H1 (cell line): ENCODE measurements around the gene ABCA13. TPM values are rescaled to one million over a fixed set of nuclear protein-coding genes. Genes with fewer than 3 reads are reported as not detected.

Source experiments
- CTCF ChIA-PET: fragments of 300-600 bp; sonication (Branson Sonifier 250); formaldehyde crosslinking; loops from one replicate; lab custom pipeline; 2021; ENCODE audit not compliant: partially characterized antibody; lab: Charles Lee
- POLR2A ChIA-PET: fragments of 300-600 bp; sonication (Branson Sonifier 250); formaldehyde crosslinking; loops from one replicate; lab custom pipeline; 2021; ENCODE audit warnings: inconsistent platforms; ENCODE audit not compliant: partially characterized antibody; lab: Charles Lee
- DNase-seq, 2 experiments: peaks; one replicate each; pipeline versions ENCODE4 v3.0.0 to v3.0.0-alpha.2; 2010 to 2022; ENCODE audit warnings: low spot score in 2 of 2, low read depth in 1 of 2, mixed read lengths in 1 of 2
- FAIRE-seq: peaks from 2 replicates; lab custom pipeline; 2011; peaks lifted over from hg19 to GRCh38; lab: Jason Lieb, UNC
- H2AFZ ChIP-seq: 2 replicates; pipeline ENCODE4 v1.8.1; 2012; ENCODE audit warnings: low read length, inconsistent platforms
- H2AK5ac ChIP-seq: 2 replicates; pipeline ENCODE4 v1.6.1; 2013; ENCODE audit warnings: low read depth, low read length
- H2BK120ac ChIP-seq: replicated peaks from 2 replicates; pipeline ENCODE3; 2013; ENCODE audit warnings: low read depth, low read length, inconsistent platforms
- H2BK12ac ChIP-seq: 2 replicates; pipeline ENCODE4 v1.6.1; 2013; ENCODE audit warnings: low read depth, low read length
- H2BK15ac ChIP-seq: 2 replicates; pipeline ENCODE4 v1.6.1; 2013; ENCODE audit warnings: low read length
- H2BK20ac ChIP-seq: 2 replicates; pipeline ENCODE4 v1.6.1; 2013; ENCODE audit warnings: low read length
- H2BK5ac ChIP-seq: 2 replicates; pipeline ENCODE4 v1.6.1; 2013; ENCODE audit warnings: low read depth, low read length
- H3K14ac ChIP-seq: 2 replicates; pipeline ENCODE4 v1.6.1; 2013; ENCODE audit warnings: inconsistent platforms; ENCODE audit not compliant: insufficient read length
- H3K18ac ChIP-seq: 2 replicates; pipeline ENCODE4 v1.6.1; 2013; ENCODE audit warnings: low read length; ENCODE audit errors: extremely low read depth
- H3K23ac ChIP-seq: 2 replicates; pipeline ENCODE4 v1.6.1; 2013; ENCODE audit warnings: inconsistent platforms; ENCODE audit not compliant: insufficient read length
- H3K23me2 ChIP-seq: 2 replicates; pipeline ENCODE4 v1.6.1; 2013; ENCODE audit warnings: low read depth, low read length
- H3K27ac ChIP-seq: 2 replicates; pipeline ENCODE4 v1.6.1; 2011; ENCODE audit warnings: low read depth, low read length, inconsistent platforms
- H3K27me3 ChIP-seq, 4 experiments: replicated peaks in 1 of 4; 1 replicate in 1 of 4; 2 replicates in 3 of 4; pipeline versions ENCODE4 v1.6.1 to v1.8.1; 2011 to 2013; ENCODE audit warnings: low read length in 3 of 4, mild to moderate bottlenecking in 3 of 4, inconsistent platforms in 2 of 4, mixed read lengths in 2 of 4, moderate library complexity in 1 of 4; ENCODE audit not compliant: control insufficient read depth in 3 of 4, insufficient read depth in 3 of 4; ENCODE audit errors: extremely low read depth in 1 of 4
- H3K36me3 ChIP-seq, 4 experiments: 2 replicates each; pipeline versions ENCODE4 v1.6.1 to v1.8.1; 2011 to 2013; ENCODE audit warnings: mild to moderate bottlenecking in 4 of 4, low read length in 3 of 4, moderate library complexity in 2 of 4, control low read depth in 1 of 4, inconsistent platforms in 1 of 4; ENCODE audit not compliant: insufficient read depth in 4 of 4, control insufficient read depth in 2 of 4
- H3K4ac ChIP-seq: replicated peaks from 2 replicates; pipeline ENCODE3; 2013; ENCODE audit warnings: low read length, low read depth, mixed read lengths, inconsistent platforms; ENCODE audit not compliant: insufficient read length
- H3K4me1 ChIP-seq, 4 experiments: replicated peaks in 1 of 4; 1 replicate in 1 of 4; 2 replicates in 3 of 4; pipeline versions ENCODE4 v1.6.1 to v1.8.1; 2011 to 2013; ENCODE audit warnings: low read length in 3 of 4, inconsistent platforms in 2 of 4, mixed read lengths in 1 of 4; ENCODE audit not compliant: insufficient read depth in 4 of 4, control insufficient read depth in 3 of 4
- H3K4me2 ChIP-seq, 2 experiments: 2 replicates each; pipeline versions ENCODE4 v1.6.1 to v1.8.1; 2011 to 2013; ENCODE audit warnings: low read depth in 2 of 2, low read length in 2 of 2, control low read depth in 1 of 2, inconsistent platforms in 1 of 2, mild to moderate bottlenecking in 1 of 2; ENCODE audit not compliant: insufficient read depth in 1 of 2
- H3K4me3 ChIP-seq, 4 experiments: fragments of 200-600, 300-600 bp in 1 of 4; sonication (generic), shearing (Covaris generic), sonication (Bioruptor Twin) in 1 of 4; 2 replicates each; pipeline versions ENCODE4 v1.5.1 to v1.8.1; 2011 to 2016; ENCODE audit warnings: low read length in 4 of 4, low read depth in 3 of 4, control low read depth in 2 of 4, inconsistent platforms in 2 of 4, mild to moderate bottlenecking in 2 of 4, mixed read lengths in 1 of 4, moderate library complexity in 1 of 4; ENCODE audit not compliant: insufficient read depth in 2 of 4; ENCODE audit errors: extremely low read depth in 1 of 4
- H3K56ac ChIP-seq: replicated peaks from 2 replicates; pipeline ENCODE3; 2013; ENCODE audit warnings: low read depth, mild to moderate bottlenecking, mixed read lengths, low read length, inconsistent platforms; ENCODE audit not compliant: insufficient read length
- H3K79me1 ChIP-seq: 2 replicates; pipeline ENCODE4 v1.6.1; 2013; ENCODE audit warnings: low read depth, low read length, control low read depth
- H3K79me2 ChIP-seq, 2 experiments: 2 replicates each; pipeline versions ENCODE4 v1.6.1 to v1.8.1; 2012 to 2013; ENCODE audit warnings: low read length in 2 of 2, mild to moderate bottlenecking in 2 of 2, inconsistent platforms in 1 of 2; ENCODE audit not compliant: insufficient read depth in 2 of 2, control insufficient read depth in 1 of 2
- H3K9ac ChIP-seq, 4 experiments: replicated peaks in 1 of 4; 1 replicate in 1 of 4; 2 replicates in 3 of 4; pipeline versions ENCODE4 v1.6.1 to v1.8.1; 2011 to 2013; ENCODE audit warnings: low read depth in 3 of 4, low read length in 3 of 4, control low read depth in 2 of 4, mild to moderate bottlenecking in 2 of 4, moderate library complexity in 2 of 4, inconsistent platforms in 1 of 4; ENCODE audit errors: extremely low read depth in 1 of 4
- H3K9me3 ChIP-seq, 2 experiments: 2 replicates each; pipeline versions ENCODE4 v1.6.1 to v1.8.1; 2012 to 2013; ENCODE audit warnings: mild to moderate bottlenecking in 2 of 2, moderate library complexity in 2 of 2, control low read depth in 1 of 2, inconsistent platforms in 1 of 2, low read depth in 1 of 2, low read length in 1 of 2, mixed read lengths in 1 of 2; ENCODE audit not compliant: insufficient read depth in 2 of 2
- H4K20me1 ChIP-seq, 2 experiments: replicated peaks in 1 of 2; 2 replicates each; pipeline versions ENCODE3 to v1.8.1; 2011 to 2013; ENCODE audit warnings: inconsistent platforms in 2 of 2, low read length in 2 of 2, mild to moderate bottlenecking in 1 of 2; ENCODE audit not compliant: insufficient read depth in 2 of 2, control insufficient read depth in 1 of 2
- H4K5ac ChIP-seq: 2 replicates; pipeline ENCODE4 v1.6.1; 2013; ENCODE audit warnings: low read length, low read depth, mixed read lengths, inconsistent platforms; ENCODE audit not compliant: insufficient read length
- H4K8ac ChIP-seq: 2 replicates; pipeline ENCODE4 v1.8.0; 2013; ENCODE audit warnings: mild to moderate bottlenecking, moderate library complexity, low read length, inconsistent platforms; ENCODE audit not compliant: insufficient read depth; ENCODE audit errors: extremely low read depth
- H4K91ac ChIP-seq: replicated peaks from 2 replicates; pipeline ENCODE3; 2013; ENCODE audit warnings: low read length, mixed read lengths, inconsistent platforms; ENCODE audit not compliant: insufficient read length
- ASH2L ChIP-seq: fragments of 200-600, 300-600 bp; sonication (generic); IDR thresholded peaks from one replicate; pipeline ENCODE4 v1.7.1; 2017; ENCODE audit warnings: low read length
- BRCA1 ChIP-seq: IDR thresholded peaks from 2 replicates; pipeline ENCODE4 v1.6.1; 2012; ENCODE audit warnings: low read depth, low read length, improper control_type of control experiment
- CEBPB ChIP-seq: IDR thresholded peaks from 2 replicates; pipeline ENCODE4 v1.6.1; 2012; ENCODE audit warnings: low read depth, low read length
- CTBP2 ChIP-seq: IDR thresholded peaks from 2 replicates; pipeline ENCODE4 v1.7.0; 2011; ENCODE audit warnings: borderline replicate concordance, mild to moderate bottlenecking, moderate library complexity, mixed read lengths, low read length; ENCODE audit not compliant: insufficient read depth, insufficient read length
- E2F6 ChIP-seq: IDR thresholded peaks from 2 replicates; pipeline ENCODE4 v1.6.1; 2012; ENCODE audit warnings: inconsistent platforms
- HDAC6 ChIP-seq: IDR thresholded peaks from one replicate; pipeline ENCODE4 v1.7.1; 2012; ENCODE audit warnings: low read depth, mild to moderate bottlenecking, inconsistent platforms, low read length, moderate library complexity
- JUND ChIP-seq: IDR thresholded peaks from 2 replicates; pipeline ENCODE4 v1.6.1; 2011; ENCODE audit warnings: mild to moderate bottlenecking, improper control_type of control experiment, low read length
- KDM4A ChIP-seq: IDR thresholded peaks from one replicate; pipeline ENCODE4 v1.7.1; 2012; ENCODE audit warnings: low read depth, mild to moderate bottlenecking, moderate library complexity, low read length, inconsistent platforms; ENCODE audit not compliant: severe bottlenecking
- SP2 ChIP-seq: IDR thresholded peaks from 2 replicates; pipeline ENCODE4 v1.6.1; 2012; ENCODE audit warnings: mild to moderate bottlenecking, low read length, inconsistent platforms
- TAF1 ChIP-seq: IDR thresholded peaks from 2 replicates; pipeline ENCODE4 v1.6.1; 2011; ENCODE audit warnings: mild to moderate bottlenecking, low read depth, low read length
- TBP ChIP-seq: IDR thresholded peaks from 2 replicates; pipeline ENCODE4 v1.6.1; 2011; ENCODE audit warnings: low read depth, low read length, improper control_type of control experiment
- TEAD4 ChIP-seq: IDR thresholded peaks from 2 replicates; pipeline ENCODE4 v1.6.1; 2012; ENCODE audit warnings: low read depth, low read length, inconsistent platforms, mixed read lengths
- WGBS, 2 experiments: shearing (Covaris generic) in 1 of 2; methylation state at CpG; one replicate each; pipeline versions ENCODE4 v1.1.6 to v1.1.7; 2013 to 2015; ENCODE audit warnings: low lambda C conversion rate in 2 of 2, mixed read lengths in 2 of 2, inconsistent platforms in 1 of 2, low coverage in 1 of 2, missing lambda C conversion rate in 1 of 2; ENCODE audit not compliant: insufficient replicate concordance in 2 of 2, insufficient coverage in 1 of 2, insufficient read length in 1 of 2; ENCODE audit errors: extremely low coverage in 1 of 2, missing lambda C conversion rate in 1 of 2; 5-methylcytosine and 5-hydroxymethylcytosine counted together
- polyA plus RNA-seq, 7 experiments: library from polyadenylated mRNA; depleted of rRNA in 3 of 7; stranded (reverse) in 5 of 7; unstranded in 2 of 7; fragments of >200 nt in 5 of 7; fragments of 200-250 nt in 2 of 7; gene quantifications; 1 replicate in 5 of 7; 2 replicates in 1 of 7; 4 replicates in 1 of 7; pipeline versions ENCODE4 v1.2.1 to v1.2.3, GENCODE V29; 2011 to 2013; ENCODE audit warnings: missing spikeins in 2 of 7, mixed read lengths in 2 of 7
- total RNA-seq: library from RNA; stranded (reverse); fragmentation: NEBNext Ultra II Directional; extraction: Animal tissue kit (Norgen Biotek cat#: 25700); gene quantifications from 2 replicates; pipeline ENCODE4 v1.2.1, GENCODE V29; 2021

ABCA13 gene
- total and polyA plus RNA-seq, 2 of the 8 experiments (the other 6 are each of a cell fraction or from before 2014, with no cell fraction given), result 0.07 to 0.09 TPM

- no peak overlapping the region for H4K8ac ChIP-seq
- H2BK12ac ChIP-seq, result no peak overlapping the region
- no peaks in the 10 kb centered on the region for H3K79me2 ChIP-seq
- H2BK5ac ChIP-seq, result no peak overlapping the region
- no peak overlapping the region for H3K56ac ChIP-seq
- H3K4me1 ChIP-seq, result no peaks in the 10 kb centered on the region
- H2BK120ac ChIP-seq, result no peak overlapping the region
- FAIRE-seq (no peak), DNase-seq (no peak)
- H2BK15ac ChIP-seq, result no peak overlapping the region
- no peaks in the 10 kb centered on the region for H4K20me1 ChIP-seq
- H2AFZ ChIP-seq, result no peak overlapping the region; the same call in 1 of the 2 replicates
- H3K4ac ChIP-seq, result no peak overlapping the region
- no peaks in the 10 kb centered on the region for H3K9me3 ChIP-seq
- H3K14ac ChIP-seq, result no peak overlapping the region
- no peaks in the 10 kb centered on the region for H3K27me3 ChIP-seq
- H3K23ac ChIP-seq, result no peak overlapping the region
- no peaks in the 10 kb centered on the region for H3K36me3 ChIP-seq
- no peak overlapping the region for H4K91ac ChIP-seq
- no peak overlapping the region for H4K5ac ChIP-seq
- no peak overlapping the region for H3K18ac ChIP-seq
- no peak overlapping the region for H2AK5ac ChIP-seq
- H3K9ac ChIP-seq, result no peak overlapping the region
- no peak overlapping the region for H2BK20ac ChIP-seq
- no peak for TF ChIP-seq SP2
- TF ChIP-seq BRCA1, result no peak
- no peak for TF ChIP-seq JUND
- TF ChIP-seq TBP, result no peak
- TF ChIP-seq HDAC6, result no peak
- no peak for TF ChIP-seq TEAD4
- TF ChIP-seq CTBP2, result no peak
- no peak for TF ChIP-seq CEBPB
- TF ChIP-seq TAF1, result no peak
- TF ChIP-seq KDM4A, result no peak
- TF ChIP-seq ASH2L, result no peak
- no peak for TF ChIP-seq E2F6
- H3K23me2 ChIP-seq, result no peaks in the 10 kb centered on the region; the same call in 1 of the 2 replicates
- ChIA-PET POLR2A (no interaction called here), CTCF (no interaction called here)
- H3K27ac ChIP-seq, result no peak overlapping the region
- H3K79me1 ChIP-seq, result no peaks in the 10 kb centered on the region
- no peak overlapping the region for H3K4me3 ChIP-seq
- 87% methylated on average over 1 of the region's 1 CpG; no CpG with 5 or more reads in 1 of the 2 experiments for WGBS, 2 experiments
- H3K4me2 ChIP-seq, result no peak overlapping the region
These were observed 209.7 kb downstream of the ABCA13 start for GRCh38 chr7:48380921-48381320.
